ENCODE results near the gene TNP1. TPM values are rescaled to one million over a fixed set of nuclear protein-coding genes. Genes with fewer than 3 reads are reported as not detected.

Gene TNP1
- total and polyA plus RNA-seq, 3 donors from 2014 or later, result 2,101 to 8,033 (median 6,608) TPM

GRCh38 chr2:216888887-216889622 is 29.2 kb upstream of the TNP1 start:
- TF ChIP-seq POLR2A (IDR thresholded peaks at IDR 0.05), result no peak
- no peak for TF ChIP-seq CTCF (IDR thresholded peaks at IDR 0.05)
- WGBS, 2 donors, result 83 to 88% methylated on average over 8 of the region's 8 CpGs
- H3K4me3 ChIP-seq, result no peak overlapping the region

GRCh38 chr2:216888081-216888480 is 28.2 kb upstream of the TNP1 start:
- intact Hi-C loops (cut with DNase I; ENCODE audit: low total_unique reads), result no loop called here
- no peak for TF ChIP-seq POLR2A (IDR thresholded peaks at IDR 0.05)
- no peak for TF ChIP-seq CTCF (IDR thresholded peaks at IDR 0.05)
- DNase-seq, result no peak
- H3K36me3 ChIP-seq (ENCODE audit: low read depth, missing control alignments), result no peaks in the 10 kb centered on the region
- no peaks in the 10 kb centered on the region for H3K4me1 ChIP-seq
- H3K27me3 ChIP-seq, result no peaks in the 10 kb centered on the region
- no peak overlapping the region for H3K4me3 ChIP-seq
- no peak overlapping the region for H3K27ac ChIP-seq
- WGBS, 2 donors, result 85 to 95% methylated on average over 5 of the region's 5 CpGs
- H3K9me3 ChIP-seq, result no peaks in the 10 kb centered on the region

More at GRCh38 chr2:216888887-216889622, 29.2 kb upstream of the TNP1 start:
- DNase-seq, result no peak
- Histone ChIP-seq H3K36me3 (ENCODE audit: low read depth, missing control alignments) (no peaks in the 10 kb centered on the region), H3K9me3 (no peaks in the 10 kb centered on the region), H3K4me1 (no peaks in the 10 kb centered on the region), H3K27me3 (no peaks in the 10 kb centered on the region), H3K27ac (no peak overlapping the region)
- intact Hi-C loops (cut with DNase I; ENCODE audit: low total_unique reads), result no loop called here

- Histone ChIP-seq H3K4me3 (no peak overlapping the region), H3K27ac (no peak overlapping the region), H3K36me3 (ENCODE audit: low read depth, missing control alignments) (no peaks in the 10 kb centered on the region), H3K4me1 (no peaks in the 10 kb centered on the region), H3K27me3 (no peaks in the 10 kb centered on the region), H3K9me3 (no peaks in the 10 kb centered on the region)
- intact Hi-C loops (cut with DNase I; ENCODE audit: low total_unique reads), result no loop called here
- 64 to 90% methylated on average over 5 to 8 of the region's 8 CpGs for WGBS, 2 donors
- no peak for DNase-seq
- TF ChIP-seq POLR2A (IDR thresholded peaks at IDR 0.05), result no peak
- no peak for TF ChIP-seq CTCF (IDR thresholded peaks at IDR 0.05)
Observed at GRCh38 chr2:216887138-216887537, 27.3 kb upstream of the TNP1 start.

GRCh38 chr2:216885117-216885553 is 25.3 kb upstream of the TNP1 start:
- WGBS, 2 donors, result 45 to 73% methylated on average over 4 to 22 of the region's 32 CpGs

More at GRCh38 chr2:216885117-216885553, 25.3 kb upstream of the TNP1 start:
- TF ChIP-seq POLR2A (IDR thresholded peaks at IDR 0.05) (no peak), CTCF (IDR thresholded peaks at IDR 0.05) (no peak)
- no peak overlapping the region for H3K27ac ChIP-seq
- no peaks in the 10 kb centered on the region for H3K9me3 ChIP-seq
- no peaks in the 10 kb centered on the region for H3K27me3 ChIP-seq
- no peak for DNase-seq
- H3K4me1 ChIP-seq, result peaks cover 3% of the 10 kb centered on the region
- H3K4me3 ChIP-seq, result peak overlapping the region; percentile 21 to 43
- intact Hi-C loops (cut with DNase I; ENCODE audit: low total_unique reads), result no loop called here
- no peaks in the 10 kb centered on the region for H3K36me3 ChIP-seq (ENCODE audit: low read depth, missing control alignments)

All from testis (tissue), 3 donors.